Measurements from ENCODE around the gene KCNB1. TPM values are rescaled to one million over a fixed set of nuclear protein-coding genes. Genes with fewer than 3 reads are reported as not detected.

KCNB1 gene
- total and polyA plus RNA-seq, 2 of the 4 experiments (the other 2 are of a cell fraction): 0.05 TPM; not detected in 1

DNA sequence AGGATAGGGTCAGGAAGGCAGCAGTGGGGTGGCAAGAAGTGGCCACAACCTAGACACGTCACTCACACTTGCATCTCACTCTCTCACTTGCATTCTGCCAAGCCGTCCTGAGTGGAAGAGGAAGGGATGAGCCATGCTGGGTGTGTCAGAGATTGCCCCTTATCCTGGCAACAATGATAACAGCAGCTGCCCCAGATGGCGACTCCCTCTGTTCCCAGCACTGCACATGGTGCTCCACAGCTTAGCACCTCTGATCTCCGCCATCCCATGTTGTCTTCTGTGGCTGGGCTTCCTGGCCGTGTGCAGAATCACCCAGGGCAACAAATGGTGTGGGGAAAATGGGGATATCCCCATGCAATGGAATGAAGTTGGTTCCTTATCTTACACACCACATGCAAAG is 11.1 kb downstream of the KCNB1 start:
- Histone ChIP-seq H3K23ac (ENCODE audit: low read depth, low read length) (no peak overlapping the region), H3K4me2 (ENCODE audit: low read depth, low read length) (no peak overlapping the region), H3K4me1 (ENCODE audit: control insufficient read depth, insufficient read depth, low read length) (no peaks in the 10 kb centered on the region), H2BK120ac (ENCODE audit: low read depth, low read length) (no peak overlapping the region), H2BK15ac (ENCODE audit: low read depth, low read length) (no peak overlapping the region), H3K4me3 (ENCODE audit: insufficient read depth, low read depth, low read length) (no peak overlapping the region), H4K20me1 (ENCODE audit: insufficient read depth, low read length) (no peaks in the 10 kb centered on the region), H2AFZ (replicated peaks; ENCODE audit: low read length, poor library complexity) (no peak overlapping the region), H3K9me3 (ENCODE audit: control insufficient read depth, insufficient read depth, low read length) (no peaks in the 10 kb centered on the region), H3K14ac (replicated peaks; ENCODE audit: low read depth, low read length) (no peak overlapping the region), H3K36me3 (ENCODE audit: control insufficient read depth, insufficient read depth, low read length) (no peaks in the 10 kb centered on the region), H2BK20ac (ENCODE audit: low read depth, low read length) (no peak overlapping the region), H3K9me1 (ENCODE audit: insufficient read depth, low read length) (no peaks in the 10 kb centered on the region; the same call in 1 of the 2 replicates), H3K79me1 (ENCODE audit: low read depth in 1 of 2, low read length in 2 of 2) (no peaks in the 10 kb centered on the region), H3K9ac (ENCODE audit: low read depth, low read length) (no peak overlapping the region), H3K27me3 (ENCODE audit: control insufficient read depth, insufficient read depth, low read length) (peaks cover 48% of the 10 kb centered on the region), H2BK5ac (ENCODE audit: low read depth, low read length, poor library complexity, severe bottlenecking) (no peak overlapping the region), H3K27ac (ENCODE audit: insufficient read depth, low read length) (no peak overlapping the region), H2AK9ac (replicated peaks; ENCODE audit: low read depth, low read length, poor library complexity) (no peak overlapping the region), H4K8ac (ENCODE audit: low read depth in 2 of 2, low read length in 2 of 2) (no peak overlapping the region), H3K18ac (ENCODE audit: low read depth, low read length) (no peak overlapping the region), H2AK5ac (ENCODE audit: low read depth, low read length) (no peak overlapping the region), H3K56ac (ENCODE audit: extremely low read depth, insufficient read depth, low read length) (no peak overlapping the region), H3K4ac (ENCODE audit: low read depth, low read length) (no peak overlapping the region), H4K5ac (ENCODE audit: low read depth, low read length) (no peak overlapping the region), H4K91ac (ENCODE audit: insufficient read depth, low read depth, low read length) (no peak overlapping the region)
- DNase-seq: no peak
- WGBS, 2 experiments (ENCODE audit: extremely low coverage in 2 of 2, insufficient read length in 1 of 2): no CpG with 5 or more reads among the region's 5 CpGs
- dilution Hi-C loops (cut with HindIII; ENCODE audit: low sequenced_read_pairs, unreplicated experiment) (no loop called here), intact Hi-C loops (cut with micrococcal nuclease) (no loop called here), in situ Hi-C loops (cut with MboI; ENCODE audit: low sequenced_read_pairs) (no loop called here)
- BruUV-seq (replicated peaks): no TSS peak
- POLR2A ChIA-PET (ENCODE audit: unreplicated experiment): no interaction called here
- CTCF ChIA-PET: no interaction called here
- no peak for ATAC-seq (ENCODE audit: low read depth)
- TF ChIP-seq BHLHE40 (IDR thresholded peaks at IDR 0.05; ENCODE audit: low read depth, low read length) (no peak), MXI1 (IDR thresholded peaks at IDR 0.05; ENCODE audit: borderline replicate concordance, low read depth, low read length) (no peak), POLR2A (IDR thresholded peaks at IDR 0.05; ENCODE audit: low read depth, low read length) (no peak), RFX5 (IDR thresholded peaks at IDR 0.05; ENCODE audit: low read depth, low read length) (no peak), SMC3 (IDR thresholded peaks at IDR 0.05; ENCODE audit: low read depth, low read length) (no peak), MAZ (IDR thresholded peaks at IDR 0.05; ENCODE audit: borderline replicate concordance, low read depth, low read length) (no peak), RAD21 (IDR thresholded peaks at IDR 0.05; ENCODE audit: low read length) (no peak), NFE2L2 (IDR thresholded peaks at IDR 0.05; ENCODE audit: low read depth, low read length) (no peak), RCOR1 (IDR thresholded peaks at IDR 0.05; ENCODE audit: insufficient replicate concordance, low read length) (no peak), FOS (IDR thresholded peaks at IDR 0.05; ENCODE audit: low read depth, low read length) (no peak), CHD1 (IDR thresholded peaks at IDR 0.05; ENCODE audit: low read depth, low read length) (no peak), MAFK (IDR thresholded peaks at IDR 0.05; ENCODE audit: low read depth, low read length) (no peak), CEBPB (IDR thresholded peaks at IDR 0.05; ENCODE audit: low read depth, low read length) (no peak)
- TF ChIP-seq, protein P1, sequence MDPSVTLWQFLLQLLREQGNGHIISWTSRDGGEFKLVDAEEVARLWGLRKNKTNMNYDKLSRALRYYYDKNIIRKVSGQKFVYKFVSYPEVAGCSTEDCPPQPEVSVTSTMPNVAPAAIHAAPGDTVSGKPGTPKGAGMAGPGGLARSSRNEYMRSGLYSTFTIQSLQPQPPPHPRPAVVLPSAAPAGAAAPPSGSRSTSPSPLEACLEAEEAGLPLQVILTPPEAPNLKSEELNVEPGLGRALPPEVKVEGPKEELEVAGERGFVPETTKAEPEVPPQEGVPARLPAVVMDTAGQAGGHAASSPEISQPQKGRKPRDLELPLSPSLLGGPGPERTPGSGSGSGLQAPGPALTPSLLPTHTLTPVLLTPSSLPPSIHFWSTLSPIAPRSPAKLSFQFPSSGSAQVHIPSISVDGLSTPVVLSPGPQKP (IDR thresholded peaks at IDR 0.05; ENCODE audit: borderline replicate concordance, low read depth, low read length): no peak
- TF ChIP-seq, protein P2, sequence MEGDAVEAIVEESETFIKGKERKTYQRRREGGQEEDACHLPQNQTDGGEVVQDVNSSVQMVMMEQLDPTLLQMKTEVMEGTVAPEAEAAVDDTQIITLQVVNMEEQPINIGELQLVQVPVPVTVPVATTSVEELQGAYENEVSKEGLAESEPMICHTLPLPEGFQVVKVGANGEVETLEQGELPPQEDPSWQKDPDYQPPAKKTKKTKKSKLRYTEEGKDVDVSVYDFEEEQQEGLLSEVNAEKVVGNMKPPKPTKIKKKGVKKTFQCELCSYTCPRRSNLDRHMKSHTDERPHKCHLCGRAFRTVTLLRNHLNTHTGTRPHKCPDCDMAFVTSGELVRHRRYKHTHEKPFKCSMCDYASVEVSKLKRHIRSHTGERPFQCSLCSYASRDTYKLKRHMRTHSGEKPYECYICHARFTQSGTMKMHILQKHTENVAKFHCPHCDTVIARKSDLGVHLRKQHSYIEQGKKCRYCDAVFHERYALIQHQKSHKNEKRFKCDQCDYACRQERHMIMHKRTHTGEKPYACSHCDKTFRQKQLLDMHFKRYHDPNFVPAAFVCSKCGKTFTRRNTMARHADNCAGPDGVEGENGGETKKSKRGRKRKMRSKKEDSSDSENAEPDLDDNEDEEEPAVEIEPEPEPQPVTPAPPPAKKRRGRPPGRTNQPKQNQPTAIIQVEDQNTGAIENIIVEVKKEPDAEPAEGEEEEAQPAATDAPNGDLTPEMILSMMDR (conservative IDR thresholded peaks at IDR 0.05; ENCODE audit: low read depth, low read length): no peak
- TF ChIP-seq, protein P3, sequence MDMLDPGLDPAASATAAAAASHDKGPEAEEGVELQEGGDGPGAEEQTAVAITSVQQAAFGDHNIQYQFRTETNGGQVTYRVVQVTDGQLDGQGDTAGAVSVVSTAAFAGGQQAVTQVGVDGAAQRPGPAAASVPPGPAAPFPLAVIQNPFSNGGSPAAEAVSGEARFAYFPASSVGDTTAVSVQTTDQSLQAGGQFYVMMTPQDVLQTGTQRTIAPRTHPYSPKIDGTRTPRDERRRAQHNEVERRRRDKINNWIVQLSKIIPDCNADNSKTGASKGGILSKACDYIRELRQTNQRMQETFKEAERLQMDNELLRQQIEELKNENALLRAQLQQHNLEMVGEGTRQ (IDR thresholded peaks at IDR 0.05; ENCODE audit: low read depth, low read length): no peak

Data from IMR-90 (cell line).